Rectal smooth muscle tissue (tissue), 1 donor: Measurements from ENCODE around the gene FLNB.

Experiments
- H3K27ac ChIP-seq: one replicate; pipeline ENCODE4 v1.7.0; 2013; ENCODE audit warnings: low read depth, low read length, inconsistent platforms
- H3K27me3 ChIP-seq: one replicate; pipeline ENCODE4 v1.7.0; 2013; ENCODE audit warnings: low read length; ENCODE audit not compliant: control insufficient read depth, insufficient read depth
- H3K36me3 ChIP-seq: one replicate; pipeline ENCODE4 v1.7.0; 2013; ENCODE audit warnings: low read length; ENCODE audit not compliant: control insufficient read depth, insufficient read depth
- H3K4me1 ChIP-seq: one replicate; pipeline ENCODE4 v1.7.0; 2013; ENCODE audit warnings: low read length; ENCODE audit not compliant: control insufficient read depth, insufficient read depth
- H3K4me3 ChIP-seq: one replicate; pipeline ENCODE4 v1.7.0; 2013; ENCODE audit warnings: low read length
- H3K9ac ChIP-seq: one replicate; pipeline ENCODE4 v1.7.0; 2013; ENCODE audit warnings: low read length

Gene FLNB

DNA sequence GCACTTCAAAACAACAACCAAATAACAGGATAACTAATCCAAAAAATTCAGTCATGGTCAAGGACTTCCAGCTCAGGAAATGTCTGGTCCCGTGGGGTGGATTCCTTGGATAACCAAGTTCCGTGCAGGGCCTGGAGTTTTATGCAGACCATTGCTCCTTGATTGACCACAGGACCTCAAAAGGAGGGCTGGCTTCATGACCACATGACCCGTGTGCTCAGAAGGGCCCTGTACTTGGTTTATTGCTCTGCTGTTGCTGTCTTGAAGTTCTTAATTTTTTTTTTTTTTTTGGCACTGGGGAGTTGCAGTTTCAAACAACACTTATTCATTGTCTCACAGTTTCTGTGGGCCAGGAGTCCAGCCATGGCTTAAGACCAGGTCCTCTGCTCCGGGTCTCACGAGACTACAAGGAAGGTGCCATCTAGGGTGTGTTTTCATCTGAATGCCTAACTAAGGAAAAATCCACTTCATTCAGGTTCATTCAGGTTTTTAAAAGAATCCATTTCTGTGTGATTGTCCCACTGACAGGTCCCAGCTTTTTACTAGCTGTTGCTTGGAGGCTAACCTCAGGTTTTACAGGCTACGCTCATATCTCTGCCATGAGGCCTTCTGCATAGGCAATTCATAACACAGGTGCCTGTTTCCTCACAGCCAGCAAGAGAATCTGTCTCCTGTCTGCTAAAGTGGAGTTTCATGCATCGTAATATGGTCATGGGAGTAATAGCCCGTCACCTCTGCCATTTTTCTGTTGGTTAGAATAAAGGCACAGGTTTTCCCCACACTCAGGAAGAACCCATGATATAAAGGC is 65.3 kb downstream of the FLNB start:
- Histone ChIP-seq H3K9ac (no peak overlapping the region), H3K27ac (peak overlapping the region; percentile 78), H3K27me3 (no peaks in the 10 kb centered on the region), H3K4me3 (no peak overlapping the region), H3K4me1 (peaks cover 34% of the 10 kb centered on the region), H3K36me3 (no peaks in the 10 kb centered on the region)

- H3K4me1 ChIP-seq, result peaks cover 30% of the 10 kb centered on the region
- H3K27ac ChIP-seq, result peak overlapping the region; percentile 78
- peaks cover 5% of the 10 kb centered on the region for H3K36me3 ChIP-seq
- H3K4me3 ChIP-seq, result no peak overlapping the region
- H3K27me3 ChIP-seq, result no peaks in the 10 kb centered on the region
- no peak overlapping the region for H3K9ac ChIP-seq
Observed at GRCh38 chr3:58074116-58074715, 66.0 kb downstream of the FLNB start.

- Histone ChIP-seq H3K36me3 (peaks cover 11% of the 10 kb centered on the region), H3K4me1 (peaks cover 30% of the 10 kb centered on the region), H3K27ac (no peak overlapping the region), H3K27me3 (no peaks in the 10 kb centered on the region), H3K4me3 (no peak overlapping the region), H3K9ac (no peak overlapping the region)
Observed at GRCh38 chr3:58074997-58075396, 66.8 kb downstream of the FLNB start.

DNA sequence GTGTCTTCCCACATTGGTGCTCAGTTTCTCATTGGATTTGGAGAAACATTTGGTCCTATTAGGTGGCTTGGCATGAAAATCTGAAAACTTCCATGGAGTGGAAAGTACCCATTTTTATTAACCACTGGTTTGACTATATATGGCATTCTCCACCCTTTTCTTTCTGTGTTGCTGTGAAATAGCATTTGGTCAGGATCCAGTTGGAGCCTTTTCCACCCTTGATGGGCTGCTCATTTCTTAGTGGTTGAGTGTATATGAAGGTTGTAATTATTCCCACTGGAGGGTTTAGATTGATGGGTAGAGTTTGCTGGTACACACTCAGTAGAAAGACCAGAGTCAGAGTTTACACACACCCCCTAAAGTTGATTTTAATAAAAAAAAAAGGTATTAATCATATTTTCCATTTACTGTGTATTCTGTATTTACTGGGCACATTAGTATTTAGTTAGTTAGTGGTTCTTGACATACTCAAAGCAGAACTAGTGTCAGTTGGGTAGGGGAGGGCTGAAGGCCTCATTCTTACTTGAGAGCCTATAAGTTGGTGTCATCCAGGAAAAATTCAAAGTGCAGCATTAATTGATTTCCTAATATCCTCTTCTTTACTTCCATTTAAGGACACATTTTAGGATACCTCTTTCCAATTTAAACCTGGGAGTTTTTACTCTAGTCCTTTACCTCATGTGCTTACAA is 69.5 kb downstream of the FLNB start:
- Histone ChIP-seq H3K36me3 (peaks cover 13% of the 10 kb centered on the region), H3K9ac (no peak overlapping the region), H3K4me3 (no peak overlapping the region), H3K4me1 (peaks cover 18% of the 10 kb centered on the region), H3K27ac (no peak overlapping the region), H3K27me3 (no peaks in the 10 kb centered on the region)

- H3K4me1 ChIP-seq, result peaks cover 11% of the 10 kb centered on the region
- no peak overlapping the region for H3K27ac ChIP-seq
- no peak overlapping the region for H3K9ac ChIP-seq
- H3K4me3 ChIP-seq, result no peak overlapping the region
- H3K27me3 ChIP-seq, result no peaks in the 10 kb centered on the region
- H3K36me3 ChIP-seq, result peaks cover 13% of the 10 kb centered on the region
Observed at GRCh38 chr3:58078610-58079009, 70.4 kb downstream of the FLNB start.

DNA sequence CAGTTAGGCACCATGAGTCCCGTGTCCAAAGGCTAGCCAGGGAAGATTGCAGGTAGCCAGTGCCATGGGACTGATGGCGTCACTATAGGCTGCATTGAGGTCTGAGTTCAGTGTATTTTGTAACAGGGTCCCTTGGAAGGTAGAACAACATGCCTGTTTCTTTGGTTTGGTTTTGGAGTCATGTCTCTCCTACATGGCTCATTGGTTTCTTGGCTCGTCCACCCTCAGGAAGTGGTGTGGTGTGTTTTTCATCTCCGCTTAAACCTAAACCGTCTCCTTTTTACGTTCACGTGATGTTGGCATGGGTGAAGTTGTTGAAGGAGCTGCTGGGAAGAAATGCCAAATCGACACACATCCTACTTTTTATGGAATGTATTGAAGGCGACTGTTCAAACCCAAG is 71.6 kb downstream of the FLNB start:
- Histone ChIP-seq H3K4me3 (no peak overlapping the region), H3K9ac (no peak overlapping the region), H3K27ac (peak overlapping the region; percentile 7), H3K36me3 (peaks cover 13% of the 10 kb centered on the region), H3K27me3 (no peaks in the 10 kb centered on the region), H3K4me1 (peaks cover 2% of the 10 kb centered on the region)

- H3K27me3 ChIP-seq, result no peaks in the 10 kb centered on the region
- H3K4me1 ChIP-seq, result peaks cover 2% of the 10 kb centered on the region
- no peak overlapping the region for H3K27ac ChIP-seq
- H3K9ac ChIP-seq, result no peak overlapping the region
- H3K36me3 ChIP-seq, result peaks cover 13% of the 10 kb centered on the region
- no peak overlapping the region for H3K4me3 ChIP-seq
Observed at GRCh38 chr3:58082047-58082446, 73.8 kb downstream of the FLNB start.

DNA sequence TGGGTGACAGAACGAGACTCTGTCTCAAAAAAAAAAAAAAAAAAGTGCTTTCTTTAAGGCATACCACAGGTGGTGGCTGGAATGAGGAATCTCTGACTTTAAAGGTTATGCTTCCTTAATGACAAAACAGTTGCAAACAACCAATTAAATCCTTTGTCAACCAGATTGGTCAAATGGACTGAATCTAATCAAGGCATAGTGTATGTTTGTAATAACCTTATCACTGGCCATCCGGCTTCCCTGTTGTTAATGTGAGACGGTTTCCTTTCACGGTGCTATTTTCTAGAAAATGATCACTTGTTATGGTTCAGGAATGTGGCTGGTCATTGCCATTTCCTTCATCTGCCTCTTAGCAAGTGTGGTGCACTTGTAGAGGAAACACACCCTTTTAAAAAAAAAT is 75.9 kb downstream of the FLNB start:
- H3K27ac ChIP-seq, result no peak overlapping the region
- no peak overlapping the region for H3K9ac ChIP-seq

DNA sequence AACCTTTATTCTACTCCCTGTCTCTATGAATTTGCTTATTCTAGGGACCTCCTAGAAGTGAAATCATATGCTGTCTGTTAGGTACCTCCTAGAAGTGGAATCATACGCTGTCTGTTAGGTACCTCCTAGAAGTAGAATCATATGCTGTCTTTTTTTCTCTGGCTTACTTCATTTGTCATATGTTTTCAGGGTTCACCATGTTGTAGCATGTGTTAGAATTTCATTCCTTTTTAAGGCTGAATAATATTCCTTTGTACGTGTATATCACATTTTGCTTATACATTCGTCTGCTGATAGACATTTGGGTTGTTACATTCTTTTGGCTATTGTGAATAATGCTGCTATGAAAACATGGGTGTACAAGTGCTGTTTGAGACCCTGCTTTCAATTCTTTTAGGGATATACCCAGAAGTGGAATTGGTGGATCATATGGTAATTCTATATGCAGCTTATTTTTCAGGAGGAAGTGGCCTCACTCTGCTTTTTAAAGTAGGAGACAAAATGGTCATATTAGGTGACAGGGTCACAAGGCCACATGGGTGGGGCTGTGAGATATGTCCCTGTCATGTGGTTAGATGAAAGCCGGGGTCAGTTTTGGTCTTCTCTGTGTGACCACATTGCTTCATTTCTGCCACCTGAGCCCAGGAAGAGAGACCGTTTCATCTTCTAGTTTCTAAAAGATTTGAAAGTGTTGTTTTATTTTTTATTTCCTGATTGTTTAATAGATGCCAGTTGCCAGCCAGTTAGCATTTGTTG is 76.7 kb downstream of the FLNB start:
- Histone ChIP-seq H3K4me1 (peaks cover 2% of the 10 kb centered on the region), H3K36me3 (peaks cover 3% of the 10 kb centered on the region), H3K27ac (no peak overlapping the region), H3K27me3 (no peaks in the 10 kb centered on the region), H3K4me3 (no peak overlapping the region), H3K9ac (no peak overlapping the region)

More for the DNA sequence above, 75.9 kb downstream of the FLNB start:
- Histone ChIP-seq H3K4me1 (peaks cover 2% of the 10 kb centered on the region), H3K4me3 (no peak overlapping the region), H3K36me3 (peaks cover 8% of the 10 kb centered on the region), H3K27me3 (no peaks in the 10 kb centered on the region)

DNA sequence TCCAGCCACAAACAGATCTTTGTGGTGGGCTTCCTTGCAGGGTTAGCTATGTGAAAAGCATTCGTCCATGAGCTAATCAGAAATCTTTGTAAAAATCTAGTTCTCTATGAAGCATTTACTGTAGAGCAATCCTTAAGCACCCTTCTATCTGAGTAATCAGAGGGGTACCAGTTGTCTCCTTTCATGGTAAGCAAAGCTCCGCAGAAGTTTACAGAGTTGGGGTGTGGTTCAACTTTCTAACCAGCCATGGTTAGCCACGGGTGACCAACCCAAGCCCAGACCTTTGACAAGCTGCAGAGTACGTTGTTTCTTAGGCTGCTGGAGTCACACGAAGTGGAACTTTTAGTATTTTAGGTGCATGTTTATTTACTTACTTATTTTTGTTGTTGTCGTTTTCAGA is 77.4 kb downstream of the FLNB start:
- Histone ChIP-seq H3K36me3 (no peaks in the 10 kb centered on the region), H3K4me3 (no peak overlapping the region), H3K27ac (no peak overlapping the region), H3K4me1 (peaks cover 2% of the 10 kb centered on the region), H3K27me3 (no peaks in the 10 kb centered on the region), H3K9ac (no peak overlapping the region)

GRCh38 chr3:58088501-58088900 is 80.3 kb downstream of the FLNB start:
- no peak overlapping the region for H3K9ac ChIP-seq
- H3K27ac ChIP-seq, result no peak overlapping the region
- no peaks in the 10 kb centered on the region for H3K36me3 ChIP-seq
- no peak overlapping the region for H3K4me3 ChIP-seq
- no peaks in the 10 kb centered on the region for H3K4me1 ChIP-seq
- H3K27me3 ChIP-seq, result no peaks in the 10 kb centered on the region

GRCh38 chr3:58090351-58090750 is 82.1 kb downstream of the FLNB start:
- no peak overlapping the region for H3K4me3 ChIP-seq
- H3K27me3 ChIP-seq, result no peaks in the 10 kb centered on the region
- H3K9ac ChIP-seq, result no peak overlapping the region
- no peaks in the 10 kb centered on the region for H3K4me1 ChIP-seq
- H3K36me3 ChIP-seq, result peaks cover 2% of the 10 kb centered on the region
- no peak overlapping the region for H3K27ac ChIP-seq
